Trophoblast cell (in vitro differentiated cells and primary cell): ENCODE results near the gene NXN.
A peak's percentile ranks its signal among the peaks of the same experiment; 100 is the strongest.

ENCODE experiments used
- DNase-seq, 2 donors: peaks; one replicate each; pipeline ENCODE4 v3.0.0-alpha.2; 2016
- H2AFZ ChIP-seq: 2 replicates; pipeline ENCODE4 v1.6.1; 2013; ENCODE audit warnings: low read length, moderate library complexity, mild to moderate bottlenecking; ENCODE audit not compliant: insufficient read depth, poor library complexity
- H2AK5ac ChIP-seq: 2 replicates; pipeline ENCODE4 v1.6.1; 2013; ENCODE audit warnings: mild to moderate bottlenecking, low read length
- H2BK120ac ChIP-seq: 2 replicates; pipeline ENCODE4 v1.6.1; 2013; ENCODE audit warnings: low read length, mild to moderate bottlenecking, moderate library complexity; ENCODE audit not compliant: insufficient read depth, poor library complexity
- H2BK12ac ChIP-seq: 2 replicates; pipeline ENCODE4 v1.6.1; 2013; ENCODE audit warnings: mild to moderate bottlenecking, low read length, moderate library complexity
- H2BK5ac ChIP-seq: 2 replicates; pipeline ENCODE4 v1.6.1; 2013; ENCODE audit warnings: low read length, low read depth, moderate library complexity, mild to moderate bottlenecking; ENCODE audit not compliant: poor library complexity
- H3K14ac ChIP-seq: 2 replicates; pipeline ENCODE4 v1.6.1; 2013; ENCODE audit warnings: mild to moderate bottlenecking, low read length
- H3K18ac ChIP-seq: 2 replicates; pipeline ENCODE4 v1.6.1; 2013; ENCODE audit warnings: mild to moderate bottlenecking, low read length
- H3K23ac ChIP-seq: 2 replicates; pipeline ENCODE4 v1.6.1; 2013; ENCODE audit warnings: low read length
- H3K27ac ChIP-seq: 2 replicates; pipeline ENCODE4 v1.5.1; 2013; ENCODE audit warnings: low read depth, mild to moderate bottlenecking, inconsistent platforms, low read length, moderate library complexity
- H3K27me3 ChIP-seq: 2 replicates; pipeline ENCODE4 v1.6.1; 2013; ENCODE audit warnings: inconsistent platforms, mild to moderate bottlenecking, low read length, moderate library complexity; ENCODE audit not compliant: insufficient read depth
- H3K36me3 ChIP-seq, 2 experiments: 1 replicate in 1 of 2; 2 replicates in 1 of 2; pipeline ENCODE4 v1.6.1; 2013; ENCODE audit warnings: low read length in 2 of 2, mild to moderate bottlenecking in 2 of 2, moderate library complexity in 1 of 2; ENCODE audit not compliant: insufficient read depth in 2 of 2, control insufficient read depth in 1 of 2
- H3K4ac ChIP-seq: 2 replicates; pipeline ENCODE4 v1.6.1; 2013; ENCODE audit warnings: low read depth, mild to moderate bottlenecking, low read length, moderate library complexity
- H3K4me1 ChIP-seq, 2 experiments: 1 replicate in 1 of 2; 2 replicates in 1 of 2; pipeline ENCODE4 v1.6.1; 2013; ENCODE audit warnings: low read length in 2 of 2, mild to moderate bottlenecking in 2 of 2, moderate library complexity in 1 of 2; ENCODE audit not compliant: insufficient read depth in 2 of 2, control insufficient read depth in 1 of 2
- H3K4me2 ChIP-seq: 2 replicates; pipeline ENCODE4 v1.6.1; 2013; ENCODE audit warnings: inconsistent platforms, mild to moderate bottlenecking, low read length, moderate library complexity
- H3K4me3 ChIP-seq: 2 replicates; pipeline ENCODE4 v1.5.1; 2013; ENCODE audit warnings: mild to moderate bottlenecking, low read depth, low read length, inconsistent platforms
- H3K79me1 ChIP-seq: one replicate; pipeline ENCODE4 v1.6.1; 2013; ENCODE audit warnings: low read length
- H3K79me2 ChIP-seq: 2 replicates; pipeline ENCODE4 v1.6.1; 2013; ENCODE audit warnings: low read length, mild to moderate bottlenecking; ENCODE audit not compliant: control insufficient read depth, insufficient read depth, poor library complexity
- H3K9ac ChIP-seq: 2 replicates; pipeline ENCODE4 v1.6.1; 2013; ENCODE audit warnings: mild to moderate bottlenecking, low read length
- H3K9me3 ChIP-seq: 2 replicates; pipeline ENCODE4 v1.6.1; 2013; ENCODE audit warnings: low read depth, mild to moderate bottlenecking, control low read depth, inconsistent platforms, low read length; ENCODE audit not compliant: insufficient read depth
- H4K12ac ChIP-seq: 2 replicates; pipeline ENCODE4 v1.6.1; 2013; ENCODE audit warnings: low read depth, mild to moderate bottlenecking, low read length, moderate library complexity
- H4K8ac ChIP-seq: 2 replicates; pipeline ENCODE4 v1.6.1; 2013; ENCODE audit warnings: low read depth, mild to moderate bottlenecking, low read length, moderate library complexity
- H4K91ac ChIP-seq: one replicate; pipeline ENCODE4 v1.6.1; 2013; ENCODE audit warnings: low read depth, mild to moderate bottlenecking, low read length, moderate library complexity
- WGBS: extraction: QIAGEN DNeasy Blood & Tissue Kit; methylation state at CpG from one replicate; pipeline ENCODE4 v1.1.7; 2013; ENCODE audit warnings: missing lambda C conversion rate; ENCODE audit not compliant: insufficient read length, insufficient coverage; ENCODE audit errors: extremely low coverage; 5-methylcytosine and 5-hydroxymethylcytosine counted together

The NXN gene

GRCh38 chr17:824378-824777 lies 155.2 kb downstream of the NXN start:
- Histone ChIP-seq H3K4me3 (no peak overlapping the region), H3K14ac (no peak overlapping the region), H3K27me3 (no peaks in the 10 kb centered on the region), H3K4me2 (no peak overlapping the region), H3K23ac (no peak overlapping the region), H2AFZ (no peak overlapping the region), H3K4me1 (no peaks in the 10 kb centered on the region), H3K79me1 (no peaks in the 10 kb centered on the region), H3K18ac (no peak overlapping the region), H3K9ac (no peak overlapping the region), H3K9me3 (no peaks in the 10 kb centered on the region), H3K27ac (no peak overlapping the region), H2AK5ac (no peak overlapping the region), H3K36me3 (peaks cover 39 to 40% of the 10 kb centered on the region in 2 experiments), H3K4ac (no peak overlapping the region), H4K8ac (no peak overlapping the region), H2BK120ac (no peak overlapping the region), H4K91ac (no peak overlapping the region), H3K79me2 (no peaks in the 10 kb centered on the region), H4K12ac (peak overlapping the region; percentile 23), H2BK12ac (no peak overlapping the region), H2BK5ac (no peak overlapping the region)
- WGBS = no CpG with 5 or more reads among the region's 16 CpGs
- no peak for DNase-seq

DNA sequence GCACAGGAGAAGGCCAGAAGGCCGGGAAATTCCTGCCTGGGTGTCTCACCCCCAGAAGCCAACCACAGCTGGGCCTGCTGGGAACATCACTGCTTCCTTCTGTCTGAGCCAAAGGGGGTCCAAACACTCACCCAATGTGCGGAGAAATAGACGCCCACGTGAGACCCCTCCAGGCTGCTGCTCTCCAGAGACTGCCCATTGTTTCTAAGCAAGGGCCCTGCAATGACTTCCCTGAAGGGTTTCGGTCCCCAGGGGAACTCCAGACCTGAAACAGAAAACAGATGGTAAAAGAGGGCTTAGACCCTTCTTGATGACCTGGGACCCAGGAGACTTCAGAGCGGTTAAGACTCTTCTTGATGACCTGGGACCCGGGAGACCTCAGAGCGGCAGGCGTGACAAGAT lies 156.1 kb downstream of the NXN start:
- no CpG with 5 or more reads among the region's 9 CpGs for WGBS
- no peak overlapping the region for H3K27ac ChIP-seq
- DNase-seq = no peak

GRCh38 chr17:819251-819650 lies 160.3 kb downstream of the NXN start:
- Histone ChIP-seq H3K14ac (no peak overlapping the region), H3K27me3 (no peaks in the 10 kb centered on the region), H2BK120ac (no peak overlapping the region), H3K18ac (no peak overlapping the region), H3K23ac (no peak overlapping the region), H3K9me3 (no peaks in the 10 kb centered on the region), H3K4me1 (no peaks in the 10 kb centered on the region), H4K12ac (no peak overlapping the region), H4K91ac (no peak overlapping the region), H2BK12ac (no peak overlapping the region), H3K4ac (no peak overlapping the region), H3K27ac (no peak overlapping the region), H3K36me3 (peaks cover 52 to 62% of the 10 kb centered on the region in 2 experiments), H3K79me1 (no peaks in the 10 kb centered on the region), H4K8ac (no peak overlapping the region), H2AK5ac (no peak overlapping the region), H3K4me3 (no peak overlapping the region), H3K79me2 (no peaks in the 10 kb centered on the region), H2AFZ (no peak overlapping the region), H3K9ac (no peak overlapping the region), H2BK5ac (no peak overlapping the region), H3K4me2 (no peak overlapping the region)
- DNase-seq = no peak
- no CpG with 5 or more reads among the region's 19 CpGs for WGBS

More for the DNA sequence above, 156.1 kb downstream of the NXN start:
- H3K36me3 ChIP-seq = peaks cover 44% of the 10 kb centered on the region in 2 experiments
- no peaks in the 10 kb centered on the region for H3K4me1 ChIP-seq
- H3K23ac ChIP-seq = no peak overlapping the region
- no peak overlapping the region for H4K91ac ChIP-seq
- no peak overlapping the region for H2BK12ac ChIP-seq
- H2AK5ac ChIP-seq = no peak overlapping the region
- no peak overlapping the region for H3K14ac ChIP-seq
- no peaks in the 10 kb centered on the region for H3K27me3 ChIP-seq
- no peak overlapping the region for H4K8ac ChIP-seq
- no peak overlapping the region for H2BK5ac ChIP-seq
- H2AFZ ChIP-seq = no peak overlapping the region
- H3K9me3 ChIP-seq = no peaks in the 10 kb centered on the region
- H3K9ac ChIP-seq = no peak overlapping the region
- H3K4me3 ChIP-seq = no peak overlapping the region
- H4K12ac ChIP-seq = no peak overlapping the region
- H3K79me1 ChIP-seq = no peaks in the 10 kb centered on the region
- H3K79me2 ChIP-seq = no peaks in the 10 kb centered on the region
- H3K4me2 ChIP-seq = no peak overlapping the region
- no peak overlapping the region for H3K4ac ChIP-seq
- no peak overlapping the region for H3K18ac ChIP-seq
- H2BK120ac ChIP-seq = no peak overlapping the region

GRCh38 chr17:814371-814770 lies 165.2 kb downstream of the NXN start:
- Histone ChIP-seq H2BK12ac (no peak overlapping the region), H3K27me3 (no peaks in the 10 kb centered on the region), H2AK5ac (no peak overlapping the region), H2BK120ac (no peak overlapping the region), H3K4me3 (no peak overlapping the region), H3K9ac (no peak overlapping the region), H3K79me2 (no peaks in the 10 kb centered on the region), H3K9me3 (peaks cover 11% of the 10 kb centered on the region), H4K12ac (no peak overlapping the region), H2AFZ (no peak overlapping the region), H3K14ac (no peak overlapping the region), H3K4ac (no peak overlapping the region), H3K36me3 (peaks cover 42 to 53% of the 10 kb centered on the region in 2 experiments), H4K8ac (no peak overlapping the region), H3K4me2 (no peak overlapping the region), H3K23ac (no peak overlapping the region), H3K4me1 (peaks cover 9 to 12% of the 10 kb centered on the region in 2 experiments), H4K91ac (no peak overlapping the region), H3K27ac (no peak overlapping the region), H2BK5ac (no peak overlapping the region), H3K79me1 (no peaks in the 10 kb centered on the region), H3K18ac (no peak overlapping the region)
- no CpG with 5 or more reads among the region's 20 CpGs for WGBS
- no peak for DNase-seq
